ENCODE measurements around the gene PTPRZ1.

DNA sequence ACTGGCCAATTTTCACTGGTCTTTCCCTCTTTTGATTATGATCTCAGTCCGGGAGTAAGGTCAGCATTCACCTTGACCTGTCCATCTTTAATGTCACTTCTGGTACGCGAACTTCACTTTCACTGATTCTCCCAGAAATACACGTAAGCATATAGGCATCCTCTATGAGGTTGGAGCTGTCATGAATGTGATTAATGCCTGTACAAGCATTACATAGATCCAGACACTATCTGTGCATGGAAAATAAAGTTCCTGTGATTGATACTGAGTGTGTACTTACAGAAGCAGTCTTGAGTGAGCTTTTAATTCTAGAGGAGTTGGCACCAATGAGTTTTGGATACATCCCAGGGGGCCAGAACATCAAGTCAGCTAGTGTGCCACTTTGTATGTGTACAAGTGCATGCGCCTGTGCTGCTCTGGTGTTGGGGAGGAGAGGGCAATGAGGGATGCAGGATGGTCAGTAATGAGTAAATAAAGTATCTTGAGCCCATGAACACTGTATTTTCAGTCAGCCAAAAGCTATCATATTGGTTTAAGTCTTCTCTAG, 6.0 kb downstream of the PTPRZ1 start:
- TF ChIP-seq, protein P1, sequence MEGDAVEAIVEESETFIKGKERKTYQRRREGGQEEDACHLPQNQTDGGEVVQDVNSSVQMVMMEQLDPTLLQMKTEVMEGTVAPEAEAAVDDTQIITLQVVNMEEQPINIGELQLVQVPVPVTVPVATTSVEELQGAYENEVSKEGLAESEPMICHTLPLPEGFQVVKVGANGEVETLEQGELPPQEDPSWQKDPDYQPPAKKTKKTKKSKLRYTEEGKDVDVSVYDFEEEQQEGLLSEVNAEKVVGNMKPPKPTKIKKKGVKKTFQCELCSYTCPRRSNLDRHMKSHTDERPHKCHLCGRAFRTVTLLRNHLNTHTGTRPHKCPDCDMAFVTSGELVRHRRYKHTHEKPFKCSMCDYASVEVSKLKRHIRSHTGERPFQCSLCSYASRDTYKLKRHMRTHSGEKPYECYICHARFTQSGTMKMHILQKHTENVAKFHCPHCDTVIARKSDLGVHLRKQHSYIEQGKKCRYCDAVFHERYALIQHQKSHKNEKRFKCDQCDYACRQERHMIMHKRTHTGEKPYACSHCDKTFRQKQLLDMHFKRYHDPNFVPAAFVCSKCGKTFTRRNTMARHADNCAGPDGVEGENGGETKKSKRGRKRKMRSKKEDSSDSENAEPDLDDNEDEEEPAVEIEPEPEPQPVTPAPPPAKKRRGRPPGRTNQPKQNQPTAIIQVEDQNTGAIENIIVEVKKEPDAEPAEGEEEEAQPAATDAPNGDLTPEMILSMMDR (IDR thresholded peaks at IDR 0.05; ENCODE audit: low read depth, low read length), result no peak
- no peak for TF ChIP-seq EZH2phosphoT487 (IDR thresholded peaks at IDR 0.05; ENCODE audit: low read depth)

All from OCI-LY3 (cell line).